Neuron (in vitro differentiated cells): ENCODE data around the gene NAGK.

ENCODE experiments used
- H2AFZ ChIP-seq: one replicate; pipeline ENCODE4 v1.6.1; 2013; ENCODE audit warnings: low read depth, mild to moderate bottlenecking, inconsistent platforms, low read length, moderate library complexity
- H3K27me3 ChIP-seq: one replicate; pipeline ENCODE4 v1.6.1; 2013; ENCODE audit warnings: low read length; ENCODE audit not compliant: insufficient read depth
- H3K36me3 ChIP-seq: one replicate; pipeline ENCODE4 v1.6.1; 2013; ENCODE audit warnings: low read length; ENCODE audit not compliant: insufficient read depth
- H3K4me1 ChIP-seq: one replicate; pipeline ENCODE4 v1.6.1; 2013; ENCODE audit warnings: low read length; ENCODE audit not compliant: insufficient read depth
- H3K4me3 ChIP-seq: 2 replicates; pipeline ENCODE4 v1.5.1; 2013; ENCODE audit warnings: mild to moderate bottlenecking, low read length, moderate library complexity
- H3K9me3 ChIP-seq: one replicate; pipeline ENCODE4 v1.6.1; 2013; ENCODE audit warnings: low read length

Gene NAGK

DNA sequence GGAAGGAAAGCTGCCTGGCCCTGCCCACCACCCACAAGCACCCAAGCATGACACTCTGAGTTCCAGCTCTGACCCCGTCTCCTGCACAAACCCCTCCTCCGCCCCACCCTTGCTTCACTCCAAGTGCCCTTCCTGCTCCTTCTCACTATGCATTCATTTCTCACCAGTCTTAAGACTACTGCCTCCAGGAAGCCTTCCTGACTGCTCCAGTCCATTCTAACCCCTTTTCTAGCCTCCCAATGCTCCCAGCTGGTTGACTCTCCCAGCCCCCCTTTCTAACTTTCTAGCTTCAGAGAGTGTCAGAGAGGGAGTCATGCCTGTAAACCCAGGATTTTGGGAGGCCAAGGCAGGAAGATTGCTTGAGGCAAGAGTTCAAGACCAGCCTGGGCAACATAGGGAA lies 8.2 kb upstream of the NAGK start:
- Histone ChIP-seq H3K9me3 (no peaks in the 10 kb centered on the region), H3K4me3 (no peak overlapping the region), H3K27me3 (peaks cover 31% of the 10 kb centered on the region), H3K36me3 (no peaks in the 10 kb centered on the region), H2AFZ (no peak overlapping the region), H3K4me1 (no peaks in the 10 kb centered on the region)

DNA sequence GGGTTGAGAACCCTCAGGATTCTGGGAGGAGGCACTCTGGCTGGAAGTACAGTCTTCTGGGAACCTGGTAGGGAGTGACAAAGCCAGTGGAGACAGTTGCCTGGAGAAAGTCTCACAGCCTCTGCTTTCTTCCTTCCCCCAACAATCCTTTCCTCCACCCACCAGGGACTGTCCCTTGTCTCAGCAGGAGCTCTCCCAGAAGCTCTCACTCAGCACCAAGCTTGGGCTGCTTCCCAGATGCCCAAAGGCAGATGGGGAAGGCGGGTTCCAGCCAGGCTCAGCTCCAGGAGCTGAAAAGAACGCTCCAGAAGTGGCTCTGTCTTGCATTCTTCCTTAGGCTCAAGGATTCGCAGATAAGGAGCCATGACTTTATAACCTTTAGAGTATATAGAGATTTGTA lies 7.6 kb upstream of the NAGK start:
- Histone ChIP-seq H3K36me3 (no peaks in the 10 kb centered on the region), H2AFZ (no peak overlapping the region), H3K4me3 (no peak overlapping the region), H3K27me3 (peaks cover 31% of the 10 kb centered on the region), H3K9me3 (no peaks in the 10 kb centered on the region), H3K4me1 (no peaks in the 10 kb centered on the region)

DNA sequence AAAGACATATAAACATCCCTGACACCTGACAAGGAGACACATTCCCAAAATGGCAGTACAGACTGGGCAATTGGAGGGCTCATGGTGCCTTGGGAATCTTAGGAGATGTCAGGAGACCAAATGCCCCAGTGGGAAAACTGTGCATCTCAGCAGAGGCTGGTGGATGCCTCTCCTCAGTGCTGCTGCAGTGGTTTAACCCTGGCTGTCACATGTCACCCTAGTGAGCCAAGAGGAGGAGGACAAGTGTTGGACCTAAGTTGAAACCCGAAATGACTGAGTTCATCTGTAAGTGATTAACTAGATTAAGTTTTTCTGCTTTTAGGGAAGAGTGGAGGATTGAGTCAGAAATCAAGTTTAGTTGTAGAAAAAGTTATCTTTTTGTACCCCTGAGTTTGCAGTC lies 5.2 kb upstream of the NAGK start:
- H3K36me3 ChIP-seq: no peaks in the 10 kb centered on the region
- peaks cover 29% of the 10 kb centered on the region for H3K27me3 ChIP-seq
- no peak overlapping the region for H3K4me3 ChIP-seq
- H3K9me3 ChIP-seq: no peaks in the 10 kb centered on the region
- H2AFZ ChIP-seq: no peak overlapping the region
- H3K4me1 ChIP-seq: no peaks in the 10 kb centered on the region

DNA sequence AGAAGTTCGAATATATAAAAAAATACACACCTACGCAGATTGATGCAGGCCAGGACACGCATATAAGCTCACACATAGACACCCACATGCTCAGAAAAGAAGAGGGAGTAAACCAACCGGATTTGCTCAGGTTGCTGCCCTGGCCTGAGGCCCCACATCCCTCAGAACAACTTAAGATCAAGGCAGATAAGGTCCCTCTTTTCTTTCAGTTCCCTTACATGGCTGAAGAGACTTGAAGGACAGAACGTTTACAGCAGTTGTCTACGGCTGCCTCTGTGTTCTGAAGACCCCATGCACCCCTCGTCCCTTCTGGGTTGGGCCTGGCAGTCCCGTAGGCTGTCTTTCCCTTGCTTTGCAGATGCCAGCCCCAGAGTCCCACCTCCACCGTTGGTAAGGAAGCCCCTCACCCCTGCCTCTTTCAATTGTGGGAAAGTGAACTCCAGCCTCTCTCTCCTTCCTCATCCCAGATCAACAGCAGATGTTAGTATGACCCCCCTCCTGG lies 4.3 kb upstream of the NAGK start:
- no peak overlapping the region for H3K4me3 ChIP-seq
- peaks cover 2% of the 10 kb centered on the region for H3K4me1 ChIP-seq
- H3K9me3 ChIP-seq: no peaks in the 10 kb centered on the region
- no peak overlapping the region for H2AFZ ChIP-seq
- H3K27me3 ChIP-seq: peaks cover 22% of the 10 kb centered on the region
- H3K36me3 ChIP-seq: no peaks in the 10 kb centered on the region

DNA sequence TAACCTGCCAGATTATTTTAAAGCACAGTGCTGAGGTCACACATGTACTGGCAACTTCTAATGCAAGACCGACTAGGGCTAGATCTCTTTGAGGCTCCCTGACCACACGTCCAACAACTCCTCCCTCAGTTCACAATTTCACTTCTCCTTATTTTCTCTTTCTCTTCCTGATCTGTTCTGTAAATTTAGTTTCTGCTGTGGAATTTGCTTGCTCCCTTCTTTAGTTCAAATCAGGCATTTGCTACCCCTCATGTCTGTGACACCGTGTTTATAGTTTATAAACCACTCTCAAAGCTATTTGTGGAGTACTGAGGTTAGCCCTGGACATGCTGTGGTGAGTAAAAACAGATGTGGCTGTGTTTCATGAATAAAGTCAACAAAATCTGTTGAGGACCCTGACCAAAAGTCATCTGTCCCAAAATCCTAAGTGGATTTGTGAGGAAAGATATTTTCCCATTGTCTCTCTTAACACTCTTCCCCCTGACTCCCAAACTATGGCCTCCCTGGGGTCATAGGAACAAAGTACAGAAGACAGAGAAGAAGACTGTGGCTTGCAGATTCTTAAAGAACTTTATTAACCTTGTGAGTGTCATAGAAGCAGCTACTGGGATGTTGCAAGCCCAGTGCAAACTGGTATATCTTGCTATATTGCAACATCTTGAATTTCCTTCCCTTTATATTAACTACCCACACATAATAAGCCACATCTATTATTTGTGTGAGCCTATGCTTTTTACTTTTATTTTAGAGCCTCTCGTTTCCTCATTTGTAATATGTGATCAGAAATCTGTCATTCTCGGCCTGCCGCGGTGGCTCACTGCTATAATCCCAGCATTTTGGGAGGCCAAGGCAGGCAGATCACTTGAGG lies 3.5 kb upstream of the NAGK start:
- no peaks in the 10 kb centered on the region for H3K36me3 ChIP-seq
- no peak overlapping the region for H2AFZ ChIP-seq
- H3K9me3 ChIP-seq: no peaks in the 10 kb centered on the region
- peaks cover 21% of the 10 kb centered on the region for H3K27me3 ChIP-seq
- H3K4me1 ChIP-seq: peaks cover 8% of the 10 kb centered on the region
- H3K4me3 ChIP-seq: no peak overlapping the region

DNA sequence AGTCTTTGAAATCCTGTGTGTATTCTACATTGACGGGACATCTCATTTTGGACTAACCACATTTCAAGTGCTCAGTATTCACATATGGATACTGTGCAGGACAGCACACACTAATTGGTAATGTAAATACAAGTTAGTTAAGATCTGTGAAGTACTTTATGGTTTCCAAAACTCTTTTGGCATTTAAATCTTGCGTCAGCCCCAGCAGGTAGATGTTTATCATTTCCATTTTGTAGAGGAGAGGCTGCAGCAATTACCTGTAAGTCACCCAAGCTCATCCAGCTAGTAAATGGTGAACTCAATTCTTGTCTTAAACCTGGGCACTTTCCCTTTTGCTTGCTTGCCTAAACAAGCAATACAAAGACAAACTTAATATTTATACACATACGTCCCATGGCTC lies 1.6 kb upstream of the NAGK start:
- H3K4me3 ChIP-seq: no peak overlapping the region
- peaks cover 15% of the 10 kb centered on the region for H3K27me3 ChIP-seq
- H2AFZ ChIP-seq: no peak overlapping the region
- peaks cover 5% of the 10 kb centered on the region for H3K36me3 ChIP-seq
- peaks cover 8% of the 10 kb centered on the region for H3K4me1 ChIP-seq
- H3K9me3 ChIP-seq: no peaks in the 10 kb centered on the region

DNA sequence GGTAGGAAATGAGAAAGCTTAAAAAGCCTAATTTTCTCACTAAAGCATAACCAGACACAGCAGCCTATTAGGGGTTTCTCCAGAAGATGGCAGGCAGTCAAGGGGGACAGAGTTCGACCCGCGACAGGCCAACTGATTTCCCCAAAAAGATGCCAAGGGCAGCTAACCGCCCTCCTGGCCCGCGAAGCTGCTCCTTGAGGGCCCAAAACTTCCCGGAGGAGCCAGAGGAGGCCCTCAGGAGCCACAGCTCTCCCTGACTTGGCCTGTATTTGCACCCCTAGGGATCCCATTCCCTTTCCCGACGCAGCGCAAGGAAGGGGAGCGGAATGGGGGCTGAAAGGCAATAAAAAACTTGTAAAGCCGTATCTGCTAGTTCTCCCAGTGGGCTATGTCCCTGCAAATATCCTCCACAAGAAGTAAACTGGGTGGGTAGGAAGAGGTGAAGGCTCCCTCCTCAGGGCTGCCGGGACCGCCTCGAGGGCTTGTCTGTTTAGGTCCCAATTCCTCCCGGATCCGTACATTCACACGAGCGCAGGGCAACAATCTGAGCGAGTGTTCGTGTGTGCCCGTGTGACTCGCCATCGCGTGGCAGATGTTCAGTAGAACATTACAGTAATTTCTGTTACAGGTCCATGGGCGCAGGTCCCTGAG lies 756 bp upstream of the NAGK start:
- peaks cover 12% of the 10 kb centered on the region for H3K27me3 ChIP-seq
- peaks cover 9% of the 10 kb centered on the region for H3K36me3 ChIP-seq
- H3K4me3 ChIP-seq: peak overlapping the region; percentile 86
- H3K9me3 ChIP-seq: no peaks in the 10 kb centered on the region
- H3K4me1 ChIP-seq: peaks cover 8% of the 10 kb centered on the region
- H2AFZ ChIP-seq: peak overlapping the region; percentile 74

DNA sequence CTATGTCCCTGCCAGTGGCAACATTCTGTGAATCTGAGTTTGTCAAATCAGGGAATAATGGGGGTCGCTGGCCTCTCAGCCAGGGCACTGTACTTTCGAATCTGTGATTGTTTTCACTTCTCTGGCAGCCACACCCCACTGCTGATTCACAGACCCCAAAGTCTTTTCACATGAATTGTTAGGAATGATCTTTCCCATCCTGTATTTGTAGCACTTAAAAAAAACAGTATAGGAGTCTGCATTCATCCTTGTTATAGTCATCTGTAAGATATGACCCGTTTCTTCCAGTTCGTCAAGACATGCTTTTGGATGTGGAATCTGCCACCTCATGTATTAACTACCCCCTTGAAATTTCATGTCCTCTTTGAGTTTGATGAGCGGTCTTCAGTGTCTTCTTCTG lies 928 bp downstream of the NAGK start:
- Histone ChIP-seq H3K4me3 (peak overlapping the region; percentile 86), H3K36me3 (peaks cover 23% of the 10 kb centered on the region), H3K27me3 (peaks cover 3% of the 10 kb centered on the region), H3K4me1 (peaks cover 8% of the 10 kb centered on the region), H2AFZ (peak overlapping the region; percentile 74), H3K9me3 (no peaks in the 10 kb centered on the region)

DNA sequence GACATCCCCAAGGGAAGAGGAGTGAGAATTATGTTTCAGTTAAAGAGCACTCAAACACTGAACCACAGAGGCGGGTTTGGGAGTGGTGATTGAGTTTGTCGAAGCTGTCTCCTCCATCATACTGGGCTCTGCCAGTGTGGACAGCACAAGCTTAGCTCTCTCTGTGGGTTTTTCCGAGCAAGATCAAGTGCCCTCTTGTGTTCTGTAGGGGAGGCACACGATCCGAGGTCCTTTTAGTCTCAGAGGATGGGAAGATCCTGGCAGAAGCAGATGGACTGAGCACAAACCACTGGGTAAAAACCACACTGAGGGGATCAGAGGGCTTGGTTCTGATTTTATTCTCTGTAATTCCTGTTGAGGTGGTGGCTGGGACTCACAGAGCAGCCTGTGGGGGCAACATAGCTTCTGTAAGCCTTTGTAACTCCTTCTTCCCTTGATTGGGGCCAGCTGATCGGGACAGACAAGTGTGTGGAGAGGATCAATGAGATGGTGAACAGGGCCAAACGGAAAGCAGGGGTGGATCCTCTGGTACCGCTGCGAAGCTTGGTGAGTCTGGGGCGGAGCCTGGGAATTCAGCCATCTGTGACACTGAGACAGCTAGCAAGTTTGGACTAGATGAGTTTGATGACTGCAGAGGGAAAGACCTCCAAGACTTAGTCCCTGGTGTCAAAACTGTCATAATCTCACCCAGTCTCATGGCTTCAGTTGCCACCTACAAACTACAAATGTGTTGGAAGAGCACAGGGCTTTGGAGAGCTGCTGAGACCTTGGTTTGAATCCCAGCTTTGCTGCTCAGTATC lies 2.0 kb downstream of the NAGK start:
- peaks cover 8% of the 10 kb centered on the region for H3K4me1 ChIP-seq
- H3K27me3 ChIP-seq: no peaks in the 10 kb centered on the region
- peaks cover 26% of the 10 kb centered on the region for H3K36me3 ChIP-seq
- no peaks in the 10 kb centered on the region for H3K9me3 ChIP-seq
- no peak overlapping the region for H2AFZ ChIP-seq
- H3K4me3 ChIP-seq: peak overlapping the region; percentile 86

DNA sequence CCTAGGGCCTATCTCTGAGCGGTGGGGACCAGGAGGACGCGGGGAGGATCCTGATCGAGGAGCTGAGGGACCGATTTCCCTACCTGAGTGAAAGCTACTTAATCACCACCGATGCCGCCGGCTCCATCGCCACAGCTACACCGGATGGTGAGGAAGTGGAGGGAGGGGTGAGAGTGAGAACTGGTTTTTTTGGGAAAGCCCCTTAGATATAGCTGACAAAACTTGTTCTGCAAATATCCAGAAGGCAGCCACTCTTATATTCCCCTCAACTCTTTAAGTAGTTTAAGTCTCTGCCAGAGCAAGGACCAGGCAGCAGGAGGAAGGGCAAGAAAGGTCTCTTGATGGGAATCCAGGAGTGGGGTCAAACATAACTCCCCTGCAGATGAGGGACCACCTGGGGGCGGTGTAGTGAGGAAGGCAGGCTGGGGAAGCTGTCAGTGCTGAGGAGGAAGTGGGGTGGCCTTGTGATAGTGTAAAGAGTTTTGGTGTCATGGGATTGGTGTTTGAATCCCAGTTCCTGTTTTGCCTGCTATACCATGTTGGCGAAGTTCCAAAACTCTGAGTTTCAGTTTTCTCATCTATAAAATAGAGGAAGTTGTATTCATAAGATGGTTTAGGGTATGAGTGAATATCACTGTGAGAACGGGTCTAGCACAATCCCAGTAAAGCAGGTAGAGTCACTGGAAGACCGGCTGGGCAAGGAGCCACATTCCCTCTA lies 3.4 kb downstream of the NAGK start:
- Histone ChIP-seq H3K36me3 (peaks cover 38% of the 10 kb centered on the region), H3K9me3 (no peaks in the 10 kb centered on the region), H3K4me3 (no peak overlapping the region), H2AFZ (no peak overlapping the region), H3K4me1 (peaks cover 8% of the 10 kb centered on the region), H3K27me3 (no peaks in the 10 kb centered on the region)

DNA sequence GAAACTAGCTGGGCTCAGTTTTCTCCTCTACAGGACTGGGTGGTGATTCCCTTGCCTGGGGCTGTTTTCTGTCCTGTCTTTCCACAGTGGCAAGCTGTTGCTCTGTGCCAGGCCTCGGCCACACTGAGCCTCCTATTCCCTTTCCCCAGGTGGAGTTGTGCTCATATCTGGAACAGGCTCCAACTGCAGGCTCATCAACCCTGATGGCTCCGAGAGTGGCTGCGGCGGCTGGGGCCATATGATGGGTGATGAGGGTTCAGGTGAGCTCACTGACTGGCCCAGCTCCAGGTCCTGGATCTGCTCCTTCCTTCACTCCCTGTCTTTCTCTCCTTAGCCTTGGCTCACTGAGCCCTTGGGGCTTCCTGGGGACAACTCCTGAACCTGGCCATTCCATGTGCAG lies 4.0 kb downstream of the NAGK start:
- Histone ChIP-seq H3K27me3 (no peaks in the 10 kb centered on the region), H3K9me3 (no peaks in the 10 kb centered on the region), H3K4me1 (peaks cover 8% of the 10 kb centered on the region), H3K4me3 (no peak overlapping the region), H3K36me3 (peaks cover 44% of the 10 kb centered on the region), H2AFZ (no peak overlapping the region)

DNA sequence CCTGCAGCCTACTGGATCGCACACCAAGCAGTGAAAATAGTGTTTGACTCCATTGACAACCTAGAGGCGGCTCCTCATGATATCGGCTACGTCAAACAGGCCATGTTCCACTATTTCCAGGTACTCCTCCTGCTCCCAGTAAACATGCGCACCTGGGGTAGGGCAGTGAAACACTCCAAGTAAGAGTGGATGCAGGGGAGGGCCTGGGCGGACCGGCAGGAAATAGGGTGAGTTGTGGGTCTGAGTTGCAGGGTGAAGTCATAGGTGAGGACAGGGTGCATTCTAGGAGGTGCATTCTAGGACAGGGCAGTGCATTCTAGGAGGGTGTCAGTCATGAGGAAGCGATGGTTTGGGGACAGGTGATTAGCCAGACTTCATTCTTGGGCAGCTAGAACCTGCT lies 5.0 kb downstream of the NAGK start:
- Histone ChIP-seq H3K4me1 (peaks cover 8% of the 10 kb centered on the region), H3K36me3 (peaks cover 53% of the 10 kb centered on the region)

More for the DNA sequence above, 5.0 kb downstream of the NAGK start:
- H3K4me3 ChIP-seq: no peak overlapping the region
- H3K9me3 ChIP-seq: no peaks in the 10 kb centered on the region
- H3K27me3 ChIP-seq: no peaks in the 10 kb centered on the region
- no peak overlapping the region for H2AFZ ChIP-seq
